ENCODE measurements around the gene STRN. TPM values are rescaled to one million over a fixed set of nuclear protein-coding genes. Genes with fewer than 3 reads are reported as not detected.

STRN gene
- total RNA-seq, 4 donors from 2014 or later = 18.2 to 26.4 (median 21.5) TPM

GRCh38 chr2:36859366-36859792, 107.0 kb downstream of the STRN start:
- no peaks in the 10 kb centered on the region for H3K4me1 ChIP-seq
- H3K36me3 ChIP-seq = peaks cover 0 to 45% (median 3%) of the 10 kb centered on the region in 3 donors
- H3K27ac ChIP-seq = no peak overlapping the region
- 89 to 90% methylated on average over 1 of the region's 1 CpG for WGBS, 2 donors
- H3K9me3 ChIP-seq = no peaks in the 10 kb centered on the region
- TF ChIP-seq CTCF (IDR thresholded peaks at IDR 0.05) (no peak), POLR2A (IDR thresholded peaks at IDR 0.05) (no peak), EP300 (IDR thresholded peaks at IDR 0.05) (no peak)
- no peak for DNase-seq (ENCODE audit: low spot score in 2 of 2)
- H3K4me3 ChIP-seq = no peak overlapping the region
- no peaks in the 10 kb centered on the region for H3K27me3 ChIP-seq

DNA sequence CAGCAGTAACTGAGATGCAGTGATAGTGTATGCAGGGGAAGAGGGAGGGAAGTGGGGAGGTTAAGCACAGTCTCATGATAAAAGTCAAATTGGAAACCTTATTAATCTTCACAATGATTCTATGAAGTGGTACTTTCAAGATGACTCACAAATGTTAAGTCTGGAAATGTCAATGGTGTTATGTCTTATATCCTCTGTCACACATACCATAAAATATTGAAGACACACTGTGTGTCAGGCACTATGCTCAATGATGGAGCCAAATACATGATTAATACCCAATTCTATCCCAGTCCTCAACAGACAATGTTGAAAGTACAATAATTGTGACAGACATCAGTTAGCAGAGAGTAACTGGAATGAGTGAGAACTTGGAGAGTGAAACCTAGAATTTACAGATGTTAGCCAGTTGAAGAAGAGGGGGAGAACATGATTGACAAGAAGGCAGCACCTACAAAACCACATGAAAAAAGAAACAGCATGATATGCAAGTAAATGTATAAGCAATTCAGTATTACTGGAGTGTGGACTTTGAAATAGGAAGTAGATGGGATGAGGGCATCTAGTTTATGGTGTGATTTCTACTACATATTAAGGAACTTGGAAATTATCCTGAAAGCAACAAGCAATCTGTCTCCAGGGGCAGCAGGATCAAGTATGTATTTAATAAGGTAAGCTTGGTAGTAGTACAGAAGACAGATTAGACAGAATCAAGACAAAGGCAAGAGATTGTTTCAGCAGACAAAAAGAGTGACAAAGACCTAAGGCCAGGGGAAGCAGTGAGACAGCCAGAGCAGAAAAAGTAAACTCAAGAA, 107.6 kb downstream of the STRN start:
- Histone ChIP-seq H3K36me3 (peaks cover 0 to 39% (median 3%) of the 10 kb centered on the region in 3 donors), H3K27ac (no peak overlapping the region), H3K9me3 (no peaks in the 10 kb centered on the region), H3K4me1 (no peaks in the 10 kb centered on the region), H3K27me3 (no peaks in the 10 kb centered on the region), H3K4me3 (no peak overlapping the region)
- no peak for TF ChIP-seq POLR2A (IDR thresholded peaks at IDR 0.05)
- TF ChIP-seq CTCF (IDR thresholded peaks at IDR 0.05) = no peak
- no peak for TF ChIP-seq EP300 (IDR thresholded peaks at IDR 0.05)
- no peak for DNase-seq (ENCODE audit: low spot score in 2 of 2)

- Histone ChIP-seq H3K9me3 (no peaks in the 10 kb centered on the region), H3K4me1 (no peaks in the 10 kb centered on the region), H3K36me3 (peaks cover 0 to 45% (median 3%) of the 10 kb centered on the region in 3 donors), H3K27ac (no peak overlapping the region), H3K4me3 (no peak overlapping the region), H3K27me3 (no peaks in the 10 kb centered on the region)
- DNase-seq (ENCODE audit: low spot score in 2 of 2) = no peak
- TF ChIP-seq CTCF (IDR thresholded peaks at IDR 0.05) (no peak), EP300 (IDR thresholded peaks at IDR 0.05) (no peak), POLR2A (IDR thresholded peaks at IDR 0.05) (no peak)
- WGBS, 2 donors = 76 to 85% methylated on average over 5 of the region's 5 CpGs
Measured at GRCh38 chr2:36857713-36858112, 108.6 kb downstream of the STRN start.

DNA sequence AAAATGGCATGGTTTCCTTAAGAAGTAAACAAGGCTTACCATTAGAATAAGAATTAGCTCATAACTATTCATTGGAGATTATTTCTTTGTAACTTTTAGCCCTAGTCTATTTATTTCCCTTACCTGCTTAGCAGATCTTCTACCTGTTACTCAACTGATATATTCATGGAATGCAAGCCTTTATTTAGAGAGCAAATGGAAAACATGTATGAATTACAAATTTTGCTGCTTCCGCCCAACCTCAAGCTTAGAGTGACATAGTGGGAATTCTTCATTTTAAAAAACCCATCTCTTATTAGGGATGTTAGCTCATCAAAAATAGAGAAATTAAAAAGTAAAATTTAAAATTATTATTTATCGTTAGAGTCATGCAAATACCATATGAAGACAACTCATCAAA, 110.9 kb downstream of the STRN start:
- no peak overlapping the region for H3K27ac ChIP-seq
- H3K9me3 ChIP-seq = no peaks in the 10 kb centered on the region
- no peaks in the 10 kb centered on the region for H3K27me3 ChIP-seq
- H3K4me3 ChIP-seq = no peak overlapping the region
- H3K4me1 ChIP-seq = no peaks in the 10 kb centered on the region
- TF ChIP-seq EP300 (IDR thresholded peaks at IDR 0.05) (no peak), CTCF (IDR thresholded peaks at IDR 0.05) (no peak), POLR2A (IDR thresholded peaks at IDR 0.05) (no peak)
- no peak for DNase-seq (ENCODE audit: low spot score in 2 of 2)
- peaks cover 0 to 52% (median 3%) of the 10 kb centered on the region in 3 donors for H3K36me3 ChIP-seq
- 96 to 100% methylated on average over 2 of the region's 2 CpGs for WGBS, 2 donors

DNA sequence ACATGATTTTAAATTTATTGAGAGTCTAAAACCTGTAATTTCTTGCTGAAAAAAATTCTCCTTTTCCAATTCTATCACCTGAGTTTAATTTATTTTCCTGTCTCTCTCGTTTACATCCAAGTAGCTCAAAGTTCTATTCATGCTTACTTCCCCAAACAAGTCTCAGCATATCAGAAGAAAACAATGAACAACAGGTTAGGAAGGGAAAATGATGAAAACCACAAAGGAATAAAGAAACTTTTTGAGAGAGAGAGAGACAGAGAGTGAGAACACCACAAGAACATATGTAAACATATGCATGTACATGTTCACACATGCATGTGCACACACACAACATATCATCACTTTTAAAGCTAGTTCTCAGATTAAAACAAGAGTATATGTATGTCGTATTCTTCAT, 112.1 kb downstream of the STRN start:
- H3K4me1 ChIP-seq = no peaks in the 10 kb centered on the region
- no peak for DNase-seq (ENCODE audit: low spot score in 2 of 2)
- TF ChIP-seq EP300 (IDR thresholded peaks at IDR 0.05) = no peak
- no peak for TF ChIP-seq CTCF (IDR thresholded peaks at IDR 0.05)
- TF ChIP-seq POLR2A (IDR thresholded peaks at IDR 0.05) = no peak
- H3K27ac ChIP-seq = no peak overlapping the region
- peaks cover 0 to 64% (median 3%) of the 10 kb centered on the region in 3 donors for H3K36me3 ChIP-seq
- H3K4me3 ChIP-seq = no peak overlapping the region
- no peaks in the 10 kb centered on the region for H3K9me3 ChIP-seq
- WGBS, 2 donors = 73 to 76% methylated on average over 2 of the region's 2 CpGs
- no peaks in the 10 kb centered on the region for H3K27me3 ChIP-seq
